SW 1271 (cell line): Measurements from ENCODE around the gene ESRRA.

Experiments used
- DNase-seq, 2 experiments: peaks; one replicate each; lab custom pipeline; 2025; lab: John Stamatoyannopoulos, UW

The ESRRA gene

GRCh38 chr11:64305075-64305690, at the start of gene ESRRA:
TSS of gene ESRRA (plus strand) at chr11:64305524. CDS start at chr11:64307180, 1,656 bp downstream.
- peak; percentile 96 to 98 for DNase-seq

DNA sequence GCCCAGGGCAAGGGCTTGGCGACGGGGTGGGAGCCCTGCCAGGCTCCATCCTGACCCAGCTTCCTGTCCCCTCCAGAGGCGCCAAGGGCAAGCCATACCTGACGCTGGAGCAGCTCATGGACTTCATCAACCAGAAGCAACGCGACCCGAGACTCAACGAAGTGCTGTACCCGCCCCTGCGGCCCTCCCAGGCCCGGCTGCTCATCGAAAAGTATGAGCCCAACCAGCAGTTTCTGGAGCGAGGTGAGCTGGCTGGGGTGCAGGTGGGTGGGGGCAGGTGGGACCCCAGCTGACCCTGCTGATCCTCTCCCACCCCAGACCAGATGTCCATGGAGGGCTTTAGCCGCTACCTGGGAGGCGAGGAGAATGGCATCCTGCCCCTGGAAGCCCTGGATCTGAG, 49.0 kb upstream of the ESRRA start:
- no peak for DNase-seq

DNA sequence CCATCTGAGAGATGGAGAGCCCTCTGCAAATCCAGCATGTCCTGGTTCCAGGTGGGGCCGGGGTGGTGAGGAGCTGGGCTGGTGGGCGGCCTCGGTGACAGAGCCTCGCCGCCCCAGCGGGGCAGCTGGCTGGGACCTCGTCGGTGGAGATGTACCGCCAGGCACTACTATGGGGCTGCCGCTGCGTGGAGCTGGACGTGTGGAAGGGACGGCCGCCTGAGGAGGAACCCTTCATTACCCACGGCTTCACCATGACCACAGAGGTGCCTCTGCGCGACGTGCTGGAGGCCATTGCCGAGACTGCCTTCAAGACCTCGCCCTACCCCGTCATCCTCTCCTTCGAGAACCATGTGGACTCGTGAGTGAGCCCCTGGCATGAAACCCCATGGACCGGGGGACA, 47.0 kb upstream of the ESRRA start:
- no peak for DNase-seq

- no peak for DNase-seq
Measured at GRCh38 chr11:64258946-64259532, 46.3 kb upstream of the ESRRA start.

DNA sequence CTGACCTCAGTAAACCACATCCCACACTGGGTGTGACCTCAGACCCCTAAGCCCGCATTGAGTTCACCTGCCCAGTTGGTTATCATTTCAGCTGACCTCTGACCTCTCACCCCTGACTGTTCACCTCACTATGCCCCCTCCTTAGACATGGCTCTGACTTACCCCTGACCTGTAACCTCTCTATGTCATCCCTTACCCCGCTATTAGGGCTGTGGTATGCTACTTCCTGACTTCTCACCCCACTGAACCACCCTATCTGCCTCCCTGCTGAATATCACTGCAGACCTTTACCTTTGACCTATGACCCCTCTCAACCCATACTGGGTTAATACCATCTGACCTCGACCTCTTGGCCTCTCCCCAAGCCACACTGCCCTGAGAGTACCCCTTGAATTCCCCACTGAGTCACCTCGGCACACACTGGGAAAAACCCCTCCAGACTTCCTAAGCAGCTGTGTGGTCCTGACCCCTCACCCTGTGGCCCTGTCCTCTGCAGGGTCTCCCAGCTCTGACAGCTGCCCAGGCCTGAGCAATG, 45.7 kb upstream of the ESRRA start:
- no peak for DNase-seq

- DNase-seq, result no peak
Measured at GRCh38 chr11:64260147-64260708, 45.1 kb upstream of the ESRRA start.

GRCh38 chr11:64261556-64262080, 43.7 kb upstream of the ESRRA start:
- no peak for DNase-seq

- no peak for DNase-seq
Measured at GRCh38 chr11:64262271-64263002, 42.9 kb upstream of the ESRRA start.

GRCh38 chr11:64263021-64263946, 42.0 kb upstream of the ESRRA start:
- no peak for DNase-seq

DNA sequence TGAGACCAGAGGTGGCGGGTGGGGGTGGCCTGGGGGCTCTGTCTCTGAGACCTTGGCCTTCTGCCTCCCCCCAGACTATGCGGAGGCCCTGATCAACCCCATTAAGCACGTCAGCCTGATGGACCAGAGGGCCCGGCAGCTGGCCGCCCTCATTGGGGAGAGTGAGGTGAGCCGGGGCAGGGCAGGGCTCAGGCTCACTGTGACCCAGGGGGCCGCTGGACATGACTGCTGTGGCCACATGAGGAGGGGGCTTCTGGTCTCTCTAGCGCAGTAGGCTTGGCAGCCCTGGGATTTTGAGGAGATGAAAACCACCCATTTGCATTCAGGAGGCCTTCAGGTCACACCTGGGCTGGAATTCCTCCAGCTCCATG, 41.4 kb upstream of the ESRRA start:
- DNase-seq, result no peak

GRCh38 chr11:64264371-64264852, 40.9 kb upstream of the ESRRA start:
- DNase-seq, result no peak

- no peak for DNase-seq
Measured at GRCh38 chr11:64265176-64266160, 39.9 kb upstream of the ESRRA start.

DNA sequence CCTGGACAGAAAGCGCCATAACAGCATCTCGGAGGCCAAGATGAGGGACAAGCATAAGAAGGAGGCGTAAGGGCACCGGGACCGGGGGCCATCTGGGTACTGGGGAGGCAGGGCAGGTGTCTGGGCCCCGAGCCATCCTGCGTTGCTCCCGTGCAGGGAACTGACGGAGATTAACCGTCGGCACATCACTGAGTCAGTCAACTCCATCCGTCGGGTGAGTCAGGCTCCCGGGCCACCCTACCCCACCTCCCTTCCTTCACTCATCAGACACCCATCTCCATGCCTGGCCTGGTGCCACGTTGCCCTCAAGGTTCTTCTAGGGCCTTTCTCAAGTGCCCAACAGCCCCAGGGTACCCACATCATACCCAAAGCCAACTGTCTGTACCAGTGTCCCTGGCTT, 39.0 kb upstream of the ESRRA start:
- DNase-seq, result no peak

- DNase-seq, result no peak
Measured at GRCh38 chr11:64267207-64267945, 37.9 kb upstream of the ESRRA start.

GRCh38 chr11:64268025-64268892, 37.1 kb upstream of the ESRRA start:
- peak in 1 of 2 experiments; percentile 62 for DNase-seq

DNA sequence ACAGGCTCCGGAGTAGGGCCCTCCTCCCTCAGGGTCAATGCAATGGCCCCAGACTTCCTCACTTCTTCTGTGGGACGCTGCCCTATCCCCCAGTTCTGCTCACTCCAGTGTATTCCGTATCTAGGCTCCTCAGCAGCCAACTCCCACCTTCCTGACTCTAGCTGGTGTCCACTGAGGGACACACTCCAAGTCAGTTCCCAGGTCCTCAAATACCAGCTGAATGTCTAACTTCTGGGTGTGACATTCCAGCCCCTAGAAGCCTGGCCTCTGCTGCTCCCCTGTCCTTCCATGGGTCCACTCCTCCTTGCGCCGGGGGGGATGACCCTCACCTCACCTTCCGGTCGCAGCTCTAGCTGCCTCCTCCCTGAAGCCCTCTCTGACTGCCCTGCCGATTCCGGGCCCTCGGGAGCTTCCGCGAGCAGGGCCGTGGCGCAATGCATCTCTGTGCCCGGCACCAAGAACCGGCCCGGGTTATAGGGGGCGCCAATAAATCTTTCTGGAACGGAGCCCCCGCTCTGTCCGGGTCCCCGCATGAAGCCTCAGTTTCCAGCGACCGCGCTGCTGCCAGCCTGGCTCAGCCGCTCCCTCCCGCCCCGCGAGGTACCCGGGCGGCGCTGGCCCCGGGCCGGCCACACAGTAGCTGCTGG, 36.3 kb upstream of the ESRRA start:
- peak; percentile 59 to 62 for DNase-seq

- DNase-seq, result peak; percentile 98 to 99
Measured at GRCh38 chr11:64269540-64270220, 35.6 kb upstream of the ESRRA start.
